Measurements from ENCODE around the gene ABCA4. TPM values are rescaled to one million over a fixed set of nuclear protein-coding genes. Genes with fewer than 3 reads are reported as not detected.

The ABCA4 gene
- total RNA-seq, 2 experiments from 2014 or later, result not detected

GRCh38 chr1:94039871-94040569 is 80.9 kb downstream of the ABCA4 start:
- H3K27me3 Mint-ChIP-seq (ENCODE audit: low read depth), result peaks cover 22% of the 10 kb centered on the region
- DNase-seq (no peak), ATAC-seq (no peak)
- no peak overlapping the region for H3K27ac Mint-ChIP-seq
- H3K9me3 Mint-ChIP-seq (ENCODE audit: insufficient read depth), result no peaks in the 10 kb centered on the region
- ChIA-PET POLR2A (interaction anchor here (0.6 kb wide), 1 partner anchor 74 kb away, joined by 3 read pairs; no protein-coding TSS in a partner anchor), CTCF (interaction anchor here (0.6 to 5.1 kb wide), 44 partner anchors 8 to 1607 kb away, joined by 3 to 76 read pairs (median 4); no protein-coding TSS in a partner anchor)
- H3K36me3 Mint-ChIP-seq (ENCODE audit: low read depth), result no peaks in the 10 kb centered on the region
- no peak overlapping the region for H3K4me3 Mint-ChIP-seq
- no peaks in the 10 kb centered on the region for H3K4me1 Mint-ChIP-seq (ENCODE audit: low read depth)

- no peak overlapping the region for H3K4me3 Mint-ChIP-seq
- H3K27me3 Mint-ChIP-seq (ENCODE audit: low read depth), result peaks cover 22% of the 10 kb centered on the region
- no peaks in the 10 kb centered on the region for H3K9me3 Mint-ChIP-seq (ENCODE audit: insufficient read depth)
- H3K4me1 Mint-ChIP-seq (ENCODE audit: low read depth), result no peaks in the 10 kb centered on the region
- ATAC-seq, result no peak
- peak; percentile 66 for DNase-seq
- ChIA-PET CTCF (interaction anchor here (0.6 to 5.1 kb wide), 43 partner anchors 8 to 1606 kb away, joined by 3 to 76 read pairs (median 4); no protein-coding TSS in a partner anchor), POLR2A (no interaction called here)
- H3K27ac Mint-ChIP-seq, result no peak overlapping the region
- H3K36me3 Mint-ChIP-seq (ENCODE audit: low read depth), result no peaks in the 10 kb centered on the region
Measured at GRCh38 chr1:94039514-94039870, 81.5 kb downstream of the ABCA4 start.

GRCh38 chr1:94038511-94038910 is 82.4 kb downstream of the ABCA4 start:
- POLR2A ChIA-PET, result no interaction called here
- Mint-ChIP-seq H3K36me3 (ENCODE audit: low read depth) (no peaks in the 10 kb centered on the region), H3K27ac (no peak overlapping the region), H3K4me1 (ENCODE audit: low read depth) (no peaks in the 10 kb centered on the region), H3K9me3 (ENCODE audit: insufficient read depth) (no peaks in the 10 kb centered on the region), H3K27me3 (ENCODE audit: low read depth) (peaks cover 24% of the 10 kb centered on the region), H3K4me3 (no peak overlapping the region)
- ATAC-seq (no peak), DNase-seq (no peak)
- CTCF ChIA-PET, result interaction anchor here (0.5 to 5.1 kb wide), 9 partner anchors 9 to 425 kb away, joined by 3 to 76 read pairs (median 7); no protein-coding TSS in a partner anchor

- H3K9me3 Mint-ChIP-seq (ENCODE audit: insufficient read depth), result no peaks in the 10 kb centered on the region
- no peak overlapping the region for H3K4me3 Mint-ChIP-seq
- CTCF ChIA-PET, result interaction anchor here (0.5 to 5.1 kb wide), 9 partner anchors 8 to 426 kb away, joined by 3 to 76 read pairs (median 5); no protein-coding TSS in a partner anchor
- no peak for DNase-seq
- no peak for ATAC-seq
- no peaks in the 10 kb centered on the region for H3K4me1 Mint-ChIP-seq (ENCODE audit: low read depth)
- POLR2A ChIA-PET, result no interaction called here
- no peaks in the 10 kb centered on the region for H3K36me3 Mint-ChIP-seq (ENCODE audit: low read depth)
- H3K27me3 Mint-ChIP-seq (ENCODE audit: low read depth), result peaks cover 27% of the 10 kb centered on the region
- H3K27ac Mint-ChIP-seq, result no peak overlapping the region
Measured at GRCh38 chr1:94037392-94038229, 83.3 kb downstream of the ABCA4 start.

GRCh38 chr1:94036730-94037129 is 84.2 kb downstream of the ABCA4 start:
- no peaks in the 10 kb centered on the region for H3K4me1 Mint-ChIP-seq (ENCODE audit: low read depth)
- ChIA-PET CTCF (interaction anchor here (1.0 to 5.1 kb wide), 5 partner anchors 9 to 299 kb away, joined by 3 to 76 read pairs (median 5); no protein-coding TSS in a partner anchor), POLR2A (no interaction called here)
- peaks cover 28% of the 10 kb centered on the region for H3K27me3 Mint-ChIP-seq (ENCODE audit: low read depth)
- no peaks in the 10 kb centered on the region for H3K36me3 Mint-ChIP-seq (ENCODE audit: low read depth)
- no peak for DNase-seq
- no peaks in the 10 kb centered on the region for H3K9me3 Mint-ChIP-seq (ENCODE audit: insufficient read depth)
- no peak overlapping the region for H3K27ac Mint-ChIP-seq
- ATAC-seq, result no peak
- no peak overlapping the region for H3K4me3 Mint-ChIP-seq

GRCh38 chr1:94033849-94034248 is 87.1 kb downstream of the ABCA4 start:
- Mint-ChIP-seq H3K27ac (no peak overlapping the region), H3K4me1 (ENCODE audit: low read depth) (no peaks in the 10 kb centered on the region), H3K27me3 (ENCODE audit: low read depth) (peaks cover 28% of the 10 kb centered on the region), H3K4me3 (no peak overlapping the region), H3K36me3 (ENCODE audit: low read depth) (no peaks in the 10 kb centered on the region), H3K9me3 (ENCODE audit: insufficient read depth) (no peaks in the 10 kb centered on the region)
- ChIA-PET CTCF (interaction anchor here (1.0 to 4.4 kb wide), 5 partner anchors 8 to 771 kb away, joined by 3 to 22 read pairs (median 3); no protein-coding TSS in a partner anchor), POLR2A (no interaction called here)
- DNase-seq (no peak), ATAC-seq (no peak)

GRCh38 chr1:94032637-94033036 is 88.3 kb downstream of the ABCA4 start:
- DNase-seq, result no peak
- Mint-ChIP-seq H3K9me3 (ENCODE audit: insufficient read depth) (no peaks in the 10 kb centered on the region), H3K4me3 (no peak overlapping the region), H3K27ac (no peak overlapping the region), H3K27me3 (ENCODE audit: low read depth) (peaks cover 20% of the 10 kb centered on the region), H3K4me1 (ENCODE audit: low read depth) (no peaks in the 10 kb centered on the region), H3K36me3 (ENCODE audit: low read depth) (no peaks in the 10 kb centered on the region)
- ATAC-seq, result no peak
- POLR2A ChIA-PET, result no interaction called here
- CTCF ChIA-PET, result interaction anchor here (1.6 kb wide), 1 partner anchor 14 kb away, joined by 3 read pairs; no protein-coding TSS in a partner anchor

- H3K4me1 Mint-ChIP-seq (ENCODE audit: low read depth), result no peaks in the 10 kb centered on the region
- H3K9me3 Mint-ChIP-seq (ENCODE audit: insufficient read depth), result no peaks in the 10 kb centered on the region
- CTCF ChIA-PET, result interaction anchor here (1.6 to 7.0 kb wide), 2 partner anchors 7 to 15 kb away, joined by 3 to 76 read pairs; no protein-coding TSS in a partner anchor
- no peak overlapping the region for H3K4me3 Mint-ChIP-seq
- DNase-seq (no peak), ATAC-seq (no peak)
- H3K27ac Mint-ChIP-seq, result no peak overlapping the region
- H3K27me3 Mint-ChIP-seq (ENCODE audit: low read depth), result peaks cover 13% of the 10 kb centered on the region
- no peaks in the 10 kb centered on the region for H3K36me3 Mint-ChIP-seq (ENCODE audit: low read depth)
- POLR2A ChIA-PET, result no interaction called here
Measured at GRCh38 chr1:94031591-94031990, 89.4 kb downstream of the ABCA4 start.

- ChIA-PET POLR2A (no interaction called here), CTCF (interaction anchor here (1.6 to 7.0 kb wide), 2 partner anchors 8 to 15 kb away, joined by 3 to 76 read pairs; no protein-coding TSS in a partner anchor)
- DNase-seq (no peak), ATAC-seq (no peak)
- Mint-ChIP-seq H3K27ac (no peak overlapping the region), H3K27me3 (ENCODE audit: low read depth) (peaks cover 14% of the 10 kb centered on the region), H3K4me1 (ENCODE audit: low read depth) (no peaks in the 10 kb centered on the region), H3K4me3 (no peak overlapping the region), H3K36me3 (ENCODE audit: low read depth) (no peaks in the 10 kb centered on the region), H3K9me3 (ENCODE audit: insufficient read depth) (no peaks in the 10 kb centered on the region)
Measured at GRCh38 chr1:94031154-94031553, 89.8 kb downstream of the ABCA4 start.

- ATAC-seq, result no peak
- DNase-seq, result no peak
- no peaks in the 10 kb centered on the region for H3K9me3 Mint-ChIP-seq (ENCODE audit: insufficient read depth)
- H3K27ac Mint-ChIP-seq, result no peak overlapping the region
- H3K4me3 Mint-ChIP-seq, result no peak overlapping the region
- ChIA-PET POLR2A (interaction anchor here (0.8 kb wide), 1 partner anchor 389 kb away, joined by 3 read pairs; the partner anchor contains the start of gene ABCD3), CTCF (interaction anchor here (7.0 kb wide), 1 partner anchor 10 kb away, joined by 76 read pairs; no protein-coding TSS in a partner anchor)
- no peaks in the 10 kb centered on the region for H3K4me1 Mint-ChIP-seq (ENCODE audit: low read depth)
- H3K36me3 Mint-ChIP-seq (ENCODE audit: low read depth), result no peaks in the 10 kb centered on the region
- peaks cover 18% of the 10 kb centered on the region for H3K27me3 Mint-ChIP-seq (ENCODE audit: low read depth)
Measured at GRCh38 chr1:94029130-94029993, 91.6 kb downstream of the ABCA4 start.
